ENCODE results near the gene HIGD1A. TPM values are rescaled to one million over a fixed set of nuclear protein-coding genes. Genes with fewer than 3 reads are reported as not detected.

HIGD1A gene
- total and polyA plus RNA-seq, 2 of the 4 experiments (the other 2 are of a cell fraction) = 86.6 to 137 TPM

- H2AK9ac ChIP-seq (replicated peaks; ENCODE audit: low read depth, low read length, poor library complexity) = no peak overlapping the region
- H2BK120ac ChIP-seq (ENCODE audit: low read depth, low read length) = no peak overlapping the region
- no peak overlapping the region for H2BK15ac ChIP-seq (ENCODE audit: low read depth, low read length)
- H3K4me1 ChIP-seq (ENCODE audit: control insufficient read depth, insufficient read depth, low read length) = peaks cover 12% of the 10 kb centered on the region
- TF ChIP-seq MAFK (IDR thresholded peaks at IDR 0.05; ENCODE audit: low read depth, low read length) (no peak), MXI1 (IDR thresholded peaks at IDR 0.05; ENCODE audit: borderline replicate concordance, low read depth, low read length) (no peak), CHD1 (IDR thresholded peaks at IDR 0.05; ENCODE audit: low read depth, low read length) (no peak), SMC3 (IDR thresholded peaks at IDR 0.05; ENCODE audit: low read depth, low read length) (no peak), RCOR1 (IDR thresholded peaks at IDR 0.05; ENCODE audit: insufficient replicate concordance, low read length) (no peak), ELK1 (IDR thresholded peaks at IDR 0.05; ENCODE audit: borderline replicate concordance, low read depth, low read length) (no peak), MAZ (IDR thresholded peaks at IDR 0.05; ENCODE audit: borderline replicate concordance, low read depth, low read length) (no peak), RFX5 (IDR thresholded peaks at IDR 0.05; ENCODE audit: low read depth, low read length) (no peak)
- peaks cover 9% of the 10 kb centered on the region for H4K20me1 ChIP-seq (ENCODE audit: insufficient read depth, low read length)
- H3K18ac ChIP-seq (ENCODE audit: low read depth, low read length) = no peak overlapping the region
- H3K4me2 ChIP-seq (ENCODE audit: low read depth, low read length) = no peak overlapping the region
- H3K27ac ChIP-seq (ENCODE audit: insufficient read depth, low read length) = no peak overlapping the region
- intact Hi-C loops (cut with micrococcal nuclease) = loop anchor here (2.0 kb wide), 1 partner anchor 93 kb away; the partner anchor contains the start of gene ZBTB47
- H4K5ac ChIP-seq (ENCODE audit: low read depth, low read length) = no peak overlapping the region
- no peak overlapping the region for H4K8ac ChIP-seq (ENCODE audit: low read depth in 2 of 2, low read length in 2 of 2)
- no peak overlapping the region for H3K4me3 ChIP-seq (ENCODE audit: insufficient read depth, low read depth, low read length)
- H2AK5ac ChIP-seq (ENCODE audit: low read depth, low read length) = no peak overlapping the region
- 80% methylated on average over 1 of the region's 3 CpGs; no CpG with 5 or more reads in 1 of the 2 experiments for WGBS, 2 experiments (ENCODE audit: extremely low coverage in 2 of 2, insufficient read length in 1 of 2)
- no peak overlapping the region for H3K9ac ChIP-seq (ENCODE audit: low read depth, low read length)
- no peaks in the 10 kb centered on the region for H3K9me3 ChIP-seq (ENCODE audit: control insufficient read depth, insufficient read depth, low read length)
- no peaks in the 10 kb centered on the region for H3K36me3 ChIP-seq (ENCODE audit: control insufficient read depth, insufficient read depth, low read length)
- DNase-seq (no peak), ATAC-seq (ENCODE audit: low read depth) (no peak)
- H3K27me3 ChIP-seq (ENCODE audit: control insufficient read depth, insufficient read depth, low read length) = peaks cover 8% of the 10 kb centered on the region; the same call in 1 of the 2 replicates
- no peak overlapping the region for H3K56ac ChIP-seq (ENCODE audit: extremely low read depth, insufficient read depth, low read length)
- no peak overlapping the region for H2BK5ac ChIP-seq (ENCODE audit: low read depth, low read length, poor library complexity, severe bottlenecking)
- POLR2A ChIA-PET (ENCODE audit: unreplicated experiment) = no interaction called here
- no peak overlapping the region for H3K23ac ChIP-seq (ENCODE audit: low read depth, low read length)
- no peak overlapping the region for H3K4ac ChIP-seq (ENCODE audit: low read depth, low read length)
- no TSS peak for BruUV-seq (replicated peaks)
- CTCF ChIA-PET = interaction anchor here (1.2 to 1.5 kb wide), 3 partner anchors 17 to 94 kb away, joined by 3 to 5 read pairs (median 4); no protein-coding TSS in a partner anchor
- H4K91ac ChIP-seq (ENCODE audit: insufficient read depth, low read depth, low read length) = no peak overlapping the region
- H2AFZ ChIP-seq (replicated peaks; ENCODE audit: low read length, poor library complexity) = no peak overlapping the region
- H3K79me1 ChIP-seq (ENCODE audit: low read depth in 1 of 2, low read length in 2 of 2) = no peaks in the 10 kb centered on the region
- dilution Hi-C loops (cut with HindIII; ENCODE audit: low sequenced_read_pairs, unreplicated experiment) = no loop called here
- H3K14ac ChIP-seq (replicated peaks; ENCODE audit: low read depth, low read length) = no peak overlapping the region
- no peak overlapping the region for H2BK20ac ChIP-seq (ENCODE audit: low read depth, low read length)
- in situ Hi-C loops (cut with MboI; ENCODE audit: low sequenced_read_pairs) = no loop called here
- H3K9me1 ChIP-seq (ENCODE audit: insufficient read depth, low read length) = peaks cover 14% of the 10 kb centered on the region
Measured at GRCh38 chr3:42745291-42745745, 59.0 kb downstream of the HIGD1A start.

Data from IMR-90 (cell line).